H1 (cell line): ENCODE measurements around the gene RNASET2. TPM values are rescaled to one million over a fixed set of nuclear protein-coding genes. Genes with fewer than 3 reads are reported as not detected.

Experiments used
- ATF2 ChIP-seq: IDR thresholded peaks from 2 replicates; pipeline ENCODE4 v1.6.1; 2012; ENCODE audit warnings: low read length, inconsistent platforms
- BACH1 ChIP-seq: IDR thresholded peaks from 2 replicates; pipeline ENCODE4 v1.6.1; 2012; ENCODE audit warnings: low read length, improper control_type of control experiment
- CBX5 ChIP-seq: fragments of 300-800, 300-1000 bp; sonication (generic); IDR thresholded peaks from 2 replicates; pipeline ENCODE4 v1.7.1; 2016; ENCODE audit warnings: antibody characterized with exemption, low read length, low read depth
- CHD2 ChIP-seq: IDR thresholded peaks from 2 replicates; pipeline ENCODE4 v1.6.1; 2012; ENCODE audit warnings: low read length, improper control_type of control experiment
- CTCF ChIP-seq, 3 experiments: IDR thresholded peaks; 1 replicate in 2 of 3; 2 replicates in 1 of 3; pipeline versions ENCODE4 v1.5.1 to v1.6.1; 2011; ENCODE audit warnings: low read length in 3 of 3, mild to moderate bottlenecking in 3 of 3, inconsistent platforms in 2 of 3, low read depth in 1 of 3, moderate library complexity in 1 of 3; ENCODE audit not compliant: insufficient read depth in 1 of 3; ENCODE audit errors: control extremely low read depth in 1 of 3
- FOSL1 ChIP-seq: IDR thresholded peaks from 2 replicates; pipeline ENCODE4 v1.6.1; 2011; ENCODE audit warnings: mild to moderate bottlenecking, low read depth, low read length, moderate library complexity; ENCODE audit not compliant: insufficient read depth
- GTF2F1 ChIP-seq: IDR thresholded peaks from 2 replicates; pipeline ENCODE4 v1.6.1; 2012; ENCODE audit warnings: low read depth, low read length, improper control_type of control experiment, borderline replicate concordance
- HDAC2 ChIP-seq, 2 experiments: fragments of 300-600 bp in 1 of 2; sonication (generic) in 1 of 2; IDR thresholded peaks; 2 replicates each; pipeline ENCODE4 v1.6.1; 2011 to 2012; ENCODE audit warnings: low read depth in 2 of 2, low read length in 2 of 2, mild to moderate bottlenecking in 2 of 2, moderate library complexity in 2 of 2, borderline replicate concordance in 1 of 2, inconsistent platforms in 1 of 2
- KDM4A ChIP-seq: IDR thresholded peaks from one replicate; pipeline ENCODE4 v1.7.1; 2012; ENCODE audit warnings: low read depth, mild to moderate bottlenecking, moderate library complexity, low read length, inconsistent platforms; ENCODE audit not compliant: severe bottlenecking
- RBBP5 ChIP-seq: IDR thresholded peaks from 2 replicates; pipeline ENCODE4 v1.7.1; 2012; ENCODE audit warnings: low read depth, mild to moderate bottlenecking, inconsistent platforms, low read length, moderate library complexity, borderline replicate concordance
- SIN3A ChIP-seq, 2 experiments: IDR thresholded peaks in 1 of 2; conservative IDR thresholded peaks in 1 of 2; 2 replicates each; pipeline ENCODE4 v1.6.1; 2011 to 2012; ENCODE audit warnings: low read length in 2 of 2, improper control_type of control experiment in 1 of 2, low read depth in 1 of 2, mild to moderate bottlenecking in 1 of 2
- TEAD4 ChIP-seq: IDR thresholded peaks from 2 replicates; pipeline ENCODE4 v1.6.1; 2012; ENCODE audit warnings: low read depth, low read length, inconsistent platforms, mixed read lengths
- YY1 ChIP-seq: IDR thresholded peaks from 2 replicates; pipeline ENCODE4 v1.6.1; 2011; ENCODE audit warnings: low read depth, mild to moderate bottlenecking, low read length
- polyA plus RNA-seq, 7 experiments: library from polyadenylated mRNA; depleted of rRNA in 3 of 7; stranded (reverse) in 5 of 7; unstranded in 2 of 7; fragments of >200 nt in 5 of 7; fragments of 200-250 nt in 2 of 7; gene quantifications; 1 replicate in 5 of 7; 2 replicates in 1 of 7; 4 replicates in 1 of 7; pipeline versions ENCODE4 v1.2.1 to v1.2.3, GENCODE V29; 2011 to 2013; ENCODE audit warnings: missing spikeins in 2 of 7, mixed read lengths in 2 of 7
- total RNA-seq: library from RNA; stranded (reverse); fragmentation: NEBNext Ultra II Directional; extraction: Animal tissue kit (Norgen Biotek cat#: 25700); gene quantifications from 2 replicates; pipeline ENCODE4 v1.2.1, GENCODE V29; 2021
- TF ChIP-seq, protein P1 (sequence below): IDR thresholded peaks from 2 replicates; pipeline ENCODE4 v1.6.1; 2012; ENCODE audit warnings: inconsistent platforms

Gene RNASET2
- total and polyA plus RNA-seq, 2 of the 8 experiments (the other 6 are each of a cell fraction or from before 2014, with no cell fraction given), result 15.7 to 22.9 TPM

- TF ChIP-seq GTF2F1, result no peak
- no peak for TF ChIP-seq ATF2
- no peak for TF ChIP-seq CHD2
- TF ChIP-seq SIN3A (conservative IDR thresholded peaks at IDR 0.05 in 1 of 2, IDR thresholded peaks at IDR 0.05 in 1 of 2; ENCODE audit: low read depth in 1 of 2, low read length in 2 of 2), result peak in 1 of 2 experiments; percentile 32; a peak in 1 of 4 replicates
- TF ChIP-seq TEAD4, result no peak
- TF ChIP-seq CBX5, result no peak
- TF ChIP-seq YY1, result no peak
- peak; percentile 23; the same call in 1 of the 2 replicates for TF ChIP-seq BACH1
- TF ChIP-seq, protein P1, sequence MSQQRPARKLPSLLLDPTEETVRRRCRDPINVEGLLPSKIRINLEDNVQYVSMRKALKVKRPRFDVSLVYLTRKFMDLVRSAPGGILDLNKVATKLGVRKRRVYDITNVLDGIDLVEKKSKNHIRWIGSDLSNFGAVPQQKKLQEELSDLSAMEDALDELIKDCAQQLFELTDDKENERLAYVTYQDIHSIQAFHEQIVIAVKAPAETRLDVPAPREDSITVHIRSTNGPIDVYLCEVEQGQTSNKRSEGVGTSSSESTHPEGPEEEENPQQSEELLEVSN, result peak; percentile 29
- TF ChIP-seq HDAC2 (IDR thresholded peaks at IDR 0.05; ENCODE audit: borderline replicate concordance in 1 of 2, low read depth in 2 of 2, low read length in 2 of 2), result peak; percentile 19 to 47; a peak in 1 of 4 replicates
- no peak for TF ChIP-seq FOSL1
- TF ChIP-seq RBBP5, result peak; percentile 86; the same call in 1 of the 2 replicates
- TF ChIP-seq CTCF (IDR thresholded peaks at IDR 0.05; ENCODE audit: control extremely low read depth in 1 of 3, insufficient read depth in 1 of 3, low read depth in 1 of 3, low read length in 3 of 3), result no peak
- TF ChIP-seq KDM4A, result peak; percentile 95
Observed at GRCh38 chr6:166956444-166957086, at the start of gene RNASET2 (continued).
